ENCODE data around the gene RBM14. TPM values are rescaled to one million over a fixed set of nuclear protein-coding genes. Genes with fewer than 3 reads are reported as not detected.

RBM14 gene
- total and polyA plus RNA-seq, 2 donors (not counting 1 experiment from before 2014, with no cell fraction given): 52.4 to 244 TPM

DNA sequence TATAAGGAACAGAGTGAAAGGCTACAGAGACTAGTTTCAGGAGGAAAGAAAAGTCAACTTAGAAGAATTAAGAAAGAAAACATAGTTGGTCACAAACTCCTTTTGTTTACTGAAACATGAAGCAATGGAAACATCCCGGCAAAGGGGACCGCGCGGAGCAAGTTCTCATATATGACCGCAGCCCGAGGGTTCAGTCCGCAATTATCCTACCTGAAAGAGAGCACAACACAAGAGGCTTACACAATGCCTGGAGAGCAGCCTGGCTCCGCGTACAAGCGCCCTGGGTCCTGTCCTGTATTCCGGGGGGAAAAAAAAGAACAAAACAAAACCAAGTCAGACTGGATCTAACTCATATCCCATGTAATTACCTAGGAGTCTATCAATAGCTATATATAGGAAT, 48.9 kb downstream of the RBM14 start:
- no peak overlapping the region for H3K27ac Mint-ChIP-seq
- Histone ChIP-seq H3K4me2 (replicated peaks; ENCODE audit: low read depth, low read length, poor library complexity, severe bottlenecking) (no peak overlapping the region), H3K9ac (ENCODE audit: low read length) (no peak overlapping the region), H3K9me3 (ENCODE audit: control extremely low read depth in 1 of 3, control insufficient read depth in 2 of 3, insufficient read depth in 1 of 3, low read length in 2 of 3) (no peaks in the 10 kb centered on the region), H2AFZ (ENCODE audit: insufficient read depth, low read depth, low read length, poor library complexity, severe bottlenecking) (no peak overlapping the region), H4K20me1 (ENCODE audit: control insufficient read depth, insufficient read depth, low read length, poor library complexity, severe bottlenecking) (peaks cover 51% of the 10 kb centered on the region), H3K4me1 (ENCODE audit: control insufficient read depth in 2 of 2, insufficient read depth in 2 of 2, low read length in 2 of 2) (peaks cover 11 to 12% of the 10 kb centered on the region in 2 donors), H3K36me3 (replicated peaks in 1 of 2; ENCODE audit: control extremely low read depth in 1 of 2, control insufficient read depth in 1 of 2, extremely low read depth in 1 of 2, insufficient read depth in 2 of 2, low read length in 1 of 2) (peaks cover 6 to 54% of the 10 kb centered on the region in 2 experiments), H3K4me3 (ENCODE audit: control extremely low read depth in 1 of 5, extremely low read depth in 1 of 5, insufficient read depth in 1 of 5, low read depth in 2 of 5, low read length in 4 of 5) (no peak overlapping the region), H3K27ac (ENCODE audit: low read length in 2 of 2) (no peak overlapping the region), H3K79me2 (ENCODE audit: control insufficient read depth, insufficient read depth, low read length) (peaks cover 93% of the 10 kb centered on the region), H3K27me3 (replicated peaks in 1 of 4; ENCODE audit: control extremely low read depth in 1 of 4, control insufficient read depth in 3 of 4, insufficient read depth in 4 of 4, low read length in 3 of 4) (no peaks in the 10 kb centered on the region)
- POLR2A ChIA-PET: interaction anchor here (1.5 kb wide), 1 partner anchor 12 kb away, joined by 5 read pairs; the partner anchor contains the start of gene RBM4B
- H3K9me3 Mint-ChIP-seq (ENCODE audit: insufficient read depth): no peaks in the 10 kb centered on the region
- 95% methylated on average over 7 of the region's 11 CpGs for WGBS (ENCODE audit: insufficient coverage)
- peaks cover 36% of the 10 kb centered on the region for H3K4me1 Mint-ChIP-seq
- intact Hi-C loops (cut with micrococcal nuclease): no loop called here
- CTCF ChIA-PET: interaction anchor here (1.0 to 1.3 kb wide), 2 partner anchors 27 to 87 kb away, joined by 3 to 4 read pairs; partner anchors contain the start of gene RBM4
- TF ChIP-seq EZH2 (IDR thresholded peaks at IDR 0.05; ENCODE audit: borderline replicate concordance, insufficient read depth, low read depth, low read length, poor library complexity, severe bottlenecking) (no peak), CTCF (IDR thresholded peaks at IDR 0.05) (no peak)
- H3K27me3 Mint-ChIP-seq: no peaks in the 10 kb centered on the region
- H3K4me3 Mint-ChIP-seq: no peak overlapping the region
- ATAC-seq (ENCODE audit: low read depth) (no peak), DNase-seq (no peak)

- ChIA-PET CTCF (interaction anchor here (0.9 kb wide), 1 partner anchor 54 kb away, joined by 3 read pairs; no protein-coding TSS in a partner anchor), POLR2A (no interaction called here)
- Histone ChIP-seq H3K4me1 (ENCODE audit: control insufficient read depth in 2 of 2, insufficient read depth in 2 of 2, low read length in 2 of 2) (peaks cover 10 to 15% of the 10 kb centered on the region in 2 donors), H3K9ac (ENCODE audit: low read length) (no peak overlapping the region), H3K4me2 (replicated peaks; ENCODE audit: low read depth, low read length, poor library complexity, severe bottlenecking) (no peak overlapping the region), H3K27me3 (replicated peaks in 1 of 4; ENCODE audit: control extremely low read depth in 1 of 4, control insufficient read depth in 3 of 4, insufficient read depth in 4 of 4, low read length in 3 of 4) (no peaks in the 10 kb centered on the region), H3K9me3 (ENCODE audit: control extremely low read depth in 1 of 3, control insufficient read depth in 2 of 3, insufficient read depth in 1 of 3, low read length in 2 of 3) (no peaks in the 10 kb centered on the region), H3K36me3 (replicated peaks in 1 of 2; ENCODE audit: control extremely low read depth in 1 of 2, control insufficient read depth in 1 of 2, extremely low read depth in 1 of 2, insufficient read depth in 2 of 2, low read length in 1 of 2) (peaks cover 3 to 32% of the 10 kb centered on the region in 2 experiments), H2AFZ (ENCODE audit: insufficient read depth, low read depth, low read length, poor library complexity, severe bottlenecking) (no peak overlapping the region), H3K27ac (ENCODE audit: low read length in 2 of 2) (peak overlapping the region in 1 of 2 donors; percentile 7), H3K79me2 (ENCODE audit: control insufficient read depth, insufficient read depth, low read length) (peaks cover 99% of the 10 kb centered on the region), H4K20me1 (ENCODE audit: control insufficient read depth, insufficient read depth, low read length, poor library complexity, severe bottlenecking) (peaks cover 41% of the 10 kb centered on the region), H3K4me3 (ENCODE audit: control extremely low read depth in 1 of 5, extremely low read depth in 1 of 5, insufficient read depth in 1 of 5, low read depth in 2 of 5, low read length in 4 of 5) (no peak overlapping the region)
- Mint-ChIP-seq H3K27ac (no peak overlapping the region), H3K27me3 (no peaks in the 10 kb centered on the region), H3K4me1 (peaks cover 43% of the 10 kb centered on the region), H3K9me3 (ENCODE audit: insufficient read depth) (no peaks in the 10 kb centered on the region), H3K4me3 (no peak overlapping the region)
- no peak for TF ChIP-seq EZH2 (IDR thresholded peaks at IDR 0.05; ENCODE audit: borderline replicate concordance, insufficient read depth, low read depth, low read length, poor library complexity, severe bottlenecking)
- TF ChIP-seq CTCF (IDR thresholded peaks at IDR 0.05): no peak
- 100% methylated on average over 3 of the region's 5 CpGs for WGBS (ENCODE audit: insufficient coverage)
- DNase-seq: no peak
- intact Hi-C loops (cut with micrococcal nuclease): no loop called here
- ATAC-seq (ENCODE audit: low read depth): no peak
Measured at GRCh38 chr11:66670816-66671215, 54.4 kb downstream of the RBM14 start.

Measured in B cell (primary cell).